Type B pancreatic cell (in vitro differentiated cells): Measurements from ENCODE around the gene C1orf159. TPM values are rescaled to one million over a fixed set of nuclear protein-coding genes. Genes with fewer than 3 reads are reported as not detected.

Experiments
- DNase-seq: peaks from one replicate; pipeline ENCODE4 v3.0.0; 2021; ENCODE audit warnings: mixed read lengths; ENCODE audit not compliant: unreplicated experiment; ENCODE audit errors: extremely low spot score
- H3K27ac Mint-ChIP-seq: 2 replicates; pipeline ENCODE4 v1.8.0; 2021; ENCODE audit warnings: mild to moderate bottlenecking, mixed read lengths
- H3K27me3 Mint-ChIP-seq: 2 replicates; pipeline ENCODE4 v1.8.0; 2021; ENCODE audit warnings: mixed read lengths
- H3K36me3 Mint-ChIP-seq: 2 replicates; pipeline ENCODE4 v1.8.0; 2021; ENCODE audit warnings: mixed read lengths
- H3K4me1 Mint-ChIP-seq: one replicate; pipeline ENCODE4 v1.8.0; 2021; ENCODE audit warnings: mixed read lengths; ENCODE audit not compliant: unreplicated experiment
- H3K4me3 Mint-ChIP-seq: 2 replicates; pipeline ENCODE4 v1.8.0; 2021; ENCODE audit warnings: mild to moderate bottlenecking, mixed read lengths
- H3K9me3 Mint-ChIP-seq: 2 replicates; pipeline ENCODE4 v1.8.0; 2021; ENCODE audit warnings: mixed read lengths
- total RNA-seq: library from RNA; stranded (reverse); gene quantifications from 2 replicates; pipeline ENCODE4 v1.2.1, GENCODE V29; 2021; ENCODE audit warnings: low replicate concordance
- TF ChIP-seq, protein P1 (sequence below): fragments of 200-600 bp; sonication (generic); conservative IDR thresholded peaks from 2 replicates; pipeline ENCODE4 v1.5.0; 2021; ENCODE audit warnings: antibody characterized with exemption, mild to moderate bottlenecking

The C1orf159 gene
- total RNA-seq, 1 donor from 2014 or later: 21.2 TPM

GRCh38 chr1:1119272-1119890, 3.5 kb upstream of the C1orf159 start:
- Mint-ChIP-seq H3K9me3 (no peaks in the 10 kb centered on the region), H3K27me3 (peaks cover 18% of the 10 kb centered on the region), H3K27ac (no peak overlapping the region), H3K4me1 (peaks cover 12% of the 10 kb centered on the region), H3K4me3 (no peak overlapping the region), H3K36me3 (no peaks in the 10 kb centered on the region)
- no peak for DNase-seq
- TF ChIP-seq, protein P1, sequence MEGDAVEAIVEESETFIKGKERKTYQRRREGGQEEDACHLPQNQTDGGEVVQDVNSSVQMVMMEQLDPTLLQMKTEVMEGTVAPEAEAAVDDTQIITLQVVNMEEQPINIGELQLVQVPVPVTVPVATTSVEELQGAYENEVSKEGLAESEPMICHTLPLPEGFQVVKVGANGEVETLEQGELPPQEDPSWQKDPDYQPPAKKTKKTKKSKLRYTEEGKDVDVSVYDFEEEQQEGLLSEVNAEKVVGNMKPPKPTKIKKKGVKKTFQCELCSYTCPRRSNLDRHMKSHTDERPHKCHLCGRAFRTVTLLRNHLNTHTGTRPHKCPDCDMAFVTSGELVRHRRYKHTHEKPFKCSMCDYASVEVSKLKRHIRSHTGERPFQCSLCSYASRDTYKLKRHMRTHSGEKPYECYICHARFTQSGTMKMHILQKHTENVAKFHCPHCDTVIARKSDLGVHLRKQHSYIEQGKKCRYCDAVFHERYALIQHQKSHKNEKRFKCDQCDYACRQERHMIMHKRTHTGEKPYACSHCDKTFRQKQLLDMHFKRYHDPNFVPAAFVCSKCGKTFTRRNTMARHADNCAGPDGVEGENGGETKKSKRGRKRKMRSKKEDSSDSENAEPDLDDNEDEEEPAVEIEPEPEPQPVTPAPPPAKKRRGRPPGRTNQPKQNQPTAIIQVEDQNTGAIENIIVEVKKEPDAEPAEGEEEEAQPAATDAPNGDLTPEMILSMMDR: no peak

- no peak overlapping the region for H3K27ac Mint-ChIP-seq
Measured at GRCh38 chr1:1118876-1119220, 3.0 kb upstream of the C1orf159 start.

GRCh38 chr1:1118011-1118875, 2.4 kb upstream of the C1orf159 start:
- no peak for DNase-seq
- Mint-ChIP-seq H3K4me3 (peak overlapping the region; percentile 49), H3K4me1 (peaks cover 9% of the 10 kb centered on the region), H3K27me3 (peaks cover 18% of the 10 kb centered on the region), H3K36me3 (peaks cover 4% of the 10 kb centered on the region), H3K27ac (no peak overlapping the region), H3K9me3 (peaks cover 3% of the 10 kb centered on the region)
- TF ChIP-seq, protein P1: no peak

More at GRCh38 chr1:1118876-1119220, 3.0 kb upstream of the C1orf159 start:
- Mint-ChIP-seq H3K4me3 (peak overlapping the region; percentile 53), H3K4me1 (peaks cover 12% of the 10 kb centered on the region), H3K9me3 (no peaks in the 10 kb centered on the region), H3K27me3 (peaks cover 18% of the 10 kb centered on the region), H3K36me3 (no peaks in the 10 kb centered on the region)
- DNase-seq: no peak
- TF ChIP-seq, protein P1: no peak

DNA sequence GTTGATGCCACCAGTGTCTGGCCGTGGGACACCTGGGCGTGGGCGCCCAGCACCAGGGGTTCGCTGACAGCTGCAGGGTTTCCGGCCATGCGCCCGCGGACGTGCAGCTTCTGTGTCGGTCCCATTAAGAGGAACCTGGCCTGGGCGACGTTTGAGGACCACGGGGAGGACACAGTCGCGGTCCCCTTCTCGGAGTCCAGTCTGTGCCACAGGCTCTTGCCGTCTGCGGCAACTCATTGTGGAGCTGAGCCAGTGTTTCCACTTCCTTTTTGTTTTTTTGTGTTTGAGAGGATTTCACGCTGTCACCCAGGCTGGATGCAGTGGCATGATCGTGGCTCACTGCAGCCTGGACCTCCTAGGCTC, 1.6 kb upstream of the C1orf159 start:
- peaks cover 18% of the 10 kb centered on the region for H3K27me3 Mint-ChIP-seq
- TF ChIP-seq, protein P1: no peak
- H3K4me3 Mint-ChIP-seq: peak overlapping the region; percentile 74

DNA sequence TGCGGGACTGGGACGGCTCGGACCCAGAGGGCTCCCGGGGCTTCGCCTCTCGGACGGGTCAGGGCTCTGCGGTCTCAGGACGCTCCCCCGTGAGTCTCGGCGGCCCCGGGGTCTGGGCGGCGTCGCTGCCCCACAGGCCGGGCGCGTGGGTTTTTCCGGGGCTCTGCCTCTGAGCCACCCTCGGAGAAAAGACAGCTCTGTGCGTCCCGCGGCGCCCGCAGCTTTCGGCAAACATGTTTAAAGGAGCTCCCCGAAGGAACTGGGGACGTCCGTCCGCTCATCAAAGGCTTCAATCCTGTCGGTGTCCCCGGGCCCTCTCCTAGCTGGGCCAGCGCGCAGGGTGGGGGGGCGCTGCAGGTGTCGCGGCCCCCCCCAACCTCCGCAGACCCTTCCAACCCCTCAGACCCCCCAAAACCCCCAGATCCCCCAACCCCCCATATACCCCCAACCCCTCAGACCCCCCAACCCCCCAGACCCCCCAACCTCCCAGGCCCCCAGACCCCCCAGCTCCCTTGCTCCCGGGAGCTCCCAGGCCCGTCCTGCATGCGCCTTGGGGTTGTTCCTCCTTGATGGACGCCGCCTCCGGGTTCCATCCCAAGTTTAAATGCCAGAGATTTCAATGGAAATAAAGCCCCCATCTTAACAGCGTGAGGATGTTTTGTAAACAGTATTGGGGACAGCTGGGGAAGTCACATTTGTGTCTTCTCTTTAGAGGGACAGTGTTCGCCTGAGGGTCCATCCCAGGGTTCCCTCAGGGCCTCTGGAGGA, 996 bp upstream of the C1orf159 start:
- peak overlapping the region; percentile 74 for H3K4me3 Mint-ChIP-seq
- peaks cover 16% of the 10 kb centered on the region for H3K36me3 Mint-ChIP-seq
- TF ChIP-seq, protein P1: no peak
- DNase-seq: no peak
- peaks cover 18% of the 10 kb centered on the region for H3K27me3 Mint-ChIP-seq
- H3K4me1 Mint-ChIP-seq: peaks cover 4% of the 10 kb centered on the region
- peaks cover 4% of the 10 kb centered on the region for H3K9me3 Mint-ChIP-seq
- H3K27ac Mint-ChIP-seq: no peak overlapping the region

More for the DNA sequence above, 1.6 kb upstream of the C1orf159 start:
- peaks cover 4% of the 10 kb centered on the region for H3K9me3 Mint-ChIP-seq
- peaks cover 10% of the 10 kb centered on the region for H3K36me3 Mint-ChIP-seq
- DNase-seq: no peak
- H3K4me1 Mint-ChIP-seq: peaks cover 4% of the 10 kb centered on the region
- no peak overlapping the region for H3K27ac Mint-ChIP-seq
